ENCODE results near the gene ADAMTSL3. TPM values are rescaled to one million over a fixed set of nuclear protein-coding genes. Genes with fewer than 3 reads are reported as not detected.

Gene ADAMTSL3
- total RNA-seq, 4 donors from 2014 or later: 2.4 to 8.8 (median 5.7) TPM

DNA sequence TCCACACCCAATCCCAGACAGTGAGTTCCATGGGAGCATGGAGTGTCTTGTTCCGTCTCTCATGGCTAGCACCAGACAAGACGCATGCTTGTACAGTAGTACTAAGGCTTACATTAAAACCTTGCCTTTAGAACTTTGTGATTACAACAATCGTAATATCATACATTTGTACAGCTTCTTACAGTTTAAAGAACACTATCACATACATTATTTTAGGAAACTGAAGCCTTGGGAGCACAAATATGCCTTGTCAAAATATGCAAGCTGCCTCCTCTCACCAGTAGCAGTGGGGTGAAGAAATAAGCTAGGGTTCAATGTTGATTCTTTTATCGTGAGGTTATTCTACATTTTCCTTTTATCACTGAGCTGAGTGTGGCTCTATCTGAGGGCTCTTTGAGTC lies 36.8 kb downstream of the ADAMTSL3 start:
- no peak overlapping the region for H3K4me3 ChIP-seq (ENCODE audit: low read depth, poor library complexity, severe bottlenecking)
- 89 to 93% methylated on average over 4 of the region's 4 CpGs for WGBS, 2 donors
- no peak for TF ChIP-seq POLR2A (IDR thresholded peaks at IDR 0.05)
- TF ChIP-seq, protein P1, sequence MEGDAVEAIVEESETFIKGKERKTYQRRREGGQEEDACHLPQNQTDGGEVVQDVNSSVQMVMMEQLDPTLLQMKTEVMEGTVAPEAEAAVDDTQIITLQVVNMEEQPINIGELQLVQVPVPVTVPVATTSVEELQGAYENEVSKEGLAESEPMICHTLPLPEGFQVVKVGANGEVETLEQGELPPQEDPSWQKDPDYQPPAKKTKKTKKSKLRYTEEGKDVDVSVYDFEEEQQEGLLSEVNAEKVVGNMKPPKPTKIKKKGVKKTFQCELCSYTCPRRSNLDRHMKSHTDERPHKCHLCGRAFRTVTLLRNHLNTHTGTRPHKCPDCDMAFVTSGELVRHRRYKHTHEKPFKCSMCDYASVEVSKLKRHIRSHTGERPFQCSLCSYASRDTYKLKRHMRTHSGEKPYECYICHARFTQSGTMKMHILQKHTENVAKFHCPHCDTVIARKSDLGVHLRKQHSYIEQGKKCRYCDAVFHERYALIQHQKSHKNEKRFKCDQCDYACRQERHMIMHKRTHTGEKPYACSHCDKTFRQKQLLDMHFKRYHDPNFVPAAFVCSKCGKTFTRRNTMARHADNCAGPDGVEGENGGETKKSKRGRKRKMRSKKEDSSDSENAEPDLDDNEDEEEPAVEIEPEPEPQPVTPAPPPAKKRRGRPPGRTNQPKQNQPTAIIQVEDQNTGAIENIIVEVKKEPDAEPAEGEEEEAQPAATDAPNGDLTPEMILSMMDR (IDR thresholded peaks at IDR 0.05): no peak
- intact Hi-C loops (cut with DNase I; ENCODE audit: low total_unique reads): no loop called here
- DNase-seq (ENCODE audit: low spot score in 2 of 2): no peak

DNA sequence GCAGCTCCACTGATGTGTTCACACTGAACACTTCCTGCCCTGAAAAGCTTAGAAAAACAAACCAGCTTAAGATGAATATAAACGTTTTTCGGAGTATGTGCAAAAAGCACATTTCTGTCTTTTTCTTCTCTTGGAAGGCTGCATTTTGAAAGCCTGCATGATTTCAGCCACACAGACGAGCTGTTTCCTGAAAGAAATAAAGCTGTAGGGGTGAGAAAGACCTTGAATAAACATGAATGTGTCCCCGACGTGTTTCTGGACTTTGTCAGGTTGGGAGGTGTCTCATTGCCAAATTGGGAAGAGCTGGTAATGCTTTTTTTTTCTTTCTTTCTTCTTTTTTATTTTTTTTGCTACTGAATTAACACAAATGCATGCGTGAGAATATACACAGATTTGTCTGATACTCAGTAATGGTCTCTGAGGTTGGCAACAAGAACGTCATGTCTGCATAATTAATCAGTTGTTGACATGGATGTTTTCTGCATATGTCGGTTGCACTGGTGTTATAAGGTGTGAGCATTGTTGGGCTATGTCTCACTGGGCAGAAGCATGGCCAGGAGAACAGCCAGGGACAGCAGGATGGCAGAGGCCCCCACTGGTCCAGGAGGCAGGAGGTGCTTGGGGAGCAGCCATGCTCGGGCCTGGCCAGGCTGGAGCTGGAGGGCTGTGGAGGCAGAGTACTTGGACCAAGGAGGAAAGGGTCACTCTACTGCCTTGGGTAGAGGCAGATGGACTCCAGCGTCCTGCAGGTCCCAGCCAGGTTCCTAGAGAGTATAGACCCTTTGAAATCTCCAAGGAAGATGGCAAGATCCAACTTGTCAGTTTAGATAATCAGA lies 39.0 kb downstream of the ADAMTSL3 start:
- no peak for TF ChIP-seq POLR2A (IDR thresholded peaks at IDR 0.05)
- TF ChIP-seq, protein P1 (IDR thresholded peaks at IDR 0.05): no peak
- intact Hi-C loops (cut with DNase I; ENCODE audit: low total_unique reads): no loop called here
- no peak for DNase-seq (ENCODE audit: low spot score in 2 of 2)
- H3K4me3 ChIP-seq (ENCODE audit: low read depth, poor library complexity, severe bottlenecking): no peak overlapping the region
- WGBS, 2 donors: 73 to 76% methylated on average over 10 of the region's 10 CpGs

- intact Hi-C loops (cut with DNase I; ENCODE audit: low total_unique reads): no loop called here
- WGBS, 2 donors: 69 to 72% methylated on average over 9 of the region's 9 CpGs
- H3K4me3 ChIP-seq (ENCODE audit: low read depth, poor library complexity, severe bottlenecking): no peak overlapping the region
- no peak for DNase-seq (ENCODE audit: low spot score in 2 of 2)
- no peak for TF ChIP-seq POLR2A (IDR thresholded peaks at IDR 0.05)
- TF ChIP-seq, protein P1 (IDR thresholded peaks at IDR 0.05): no peak
These were observed 40.1 kb downstream of the ADAMTSL3 start for GRCh38 chr15:83694015-83694414.

DNA sequence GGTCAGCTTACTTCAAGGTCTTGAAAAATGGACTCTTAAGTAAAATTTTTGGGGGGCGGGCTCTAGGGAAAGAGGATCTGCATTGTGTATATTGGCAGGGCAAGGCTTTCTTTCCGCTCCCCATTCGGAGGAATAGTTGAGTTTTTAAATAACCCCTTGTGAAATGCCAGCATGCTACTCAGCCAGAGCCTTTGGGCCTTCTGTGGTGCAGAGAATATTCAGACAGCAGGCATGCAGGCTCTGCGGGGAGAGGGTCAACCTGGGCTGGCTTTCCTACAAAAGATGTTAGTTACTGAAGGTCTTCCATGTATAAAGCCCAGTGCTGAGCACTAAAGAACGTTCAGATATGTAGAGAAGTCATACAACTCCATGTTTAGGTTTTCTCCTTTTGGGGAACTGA lies 40.6 kb downstream of the ADAMTSL3 start:
- TF ChIP-seq, protein P1 (IDR thresholded peaks at IDR 0.05): no peak
- TF ChIP-seq POLR2A (IDR thresholded peaks at IDR 0.05): no peak
- DNase-seq (ENCODE audit: low spot score in 2 of 2): no peak
- 72 to 74% methylated on average over 5 of the region's 5 CpGs for WGBS, 2 donors
- H3K4me3 ChIP-seq (ENCODE audit: low read depth, poor library complexity, severe bottlenecking): no peak overlapping the region
- intact Hi-C loops (cut with DNase I; ENCODE audit: low total_unique reads): no loop called here

GRCh38 chr15:83695246-83695645 lies 41.3 kb downstream of the ADAMTSL3 start:
- WGBS, 2 donors: 57 to 63% methylated on average over 3 of the region's 3 CpGs
- DNase-seq (ENCODE audit: low spot score in 2 of 2): no peak
- intact Hi-C loops (cut with DNase I; ENCODE audit: low total_unique reads): no loop called here

More at GRCh38 chr15:83695246-83695645, 41.3 kb downstream of the ADAMTSL3 start:
- TF ChIP-seq, protein P1 (IDR thresholded peaks at IDR 0.05): no peak
- TF ChIP-seq POLR2A (IDR thresholded peaks at IDR 0.05): no peak
- H3K4me3 ChIP-seq (ENCODE audit: low read depth, poor library complexity, severe bottlenecking): no peak overlapping the region

Measured in lower leg skin (tissue), 4 donors.